Activated CD4-positive, alpha-beta T cell treated with anti-CD3 and anti-CD28 coated beads, Interleukin-2, Interleukin-4, amounts not matched to agents 100 ng/mL and 50 ng/mL, durations not matched to agents 16 hours and 8 hours (primary cell): ENCODE measurements around the gene ELOA.
"Not testable (repeated sequence)": the region's sequence is repeated elsewhere in the genome, so short reads cannot be mapped to it uniquely, and the experiment has no call there.

ENCODE experiments used
- DNase-seq: peaks from one replicate; pipeline ENCODE4 v3.0.0-alpha.2; 2020; ENCODE audit warnings: low spot score

The ELOA gene

GRCh38 chr1:23783141-23783540 is 39.9 kb downstream of the ELOA start:
- DNase-seq: not testable (repeated sequence)

- no peak for DNase-seq
Measured at GRCh38 chr1:23784846-23785245, 41.6 kb downstream of the ELOA start.

- no peak for DNase-seq
Measured at GRCh38 chr1:23787701-23788100, 44.4 kb downstream of the ELOA start.

GRCh38 chr1:23788695-23789094 is 45.4 kb downstream of the ELOA start:
- no peak for DNase-seq

GRCh38 chr1:23790696-23791515 is 47.6 kb downstream of the ELOA start, which contains the start of gene LYPLA2:
Gene LYPLA2 (plus strand): TSS chr1:23791145. CDS start chr1:23792683, 1,538 bp downstream.
- DNase-seq: peak; percentile 92

- DNase-seq: no peak
Measured at GRCh38 chr1:23791516-23792047, 48.3 kb downstream of the ELOA start.

GRCh38 chr1:23792151-23792945 is 49.1 kb downstream of the ELOA start:
- no peak for DNase-seq

GRCh38 chr1:23793018-23793781 is 49.9 kb downstream of the ELOA start:
- DNase-seq: no peak

- DNase-seq: no peak
Measured at GRCh38 chr1:23793861-23794731, 50.8 kb downstream of the ELOA start.

GRCh38 chr1:23794732-23795182 is 51.5 kb downstream of the ELOA start:
- DNase-seq: not testable (repeated sequence)

GRCh38 chr1:23795676-23796465 is 52.6 kb downstream of the ELOA start:
- DNase-seq: no peak

GRCh38 chr1:23796466-23797271 is 53.4 kb downstream of the ELOA start:
- DNase-seq: no peak

- no peak for DNase-seq
Measured at GRCh38 chr1:23797478-23798448, 54.5 kb downstream of the ELOA start.

- no peak for DNase-seq
Measured at GRCh38 chr1:23798662-23799142, 55.4 kb downstream of the ELOA start.

GRCh38 chr1:23799255-23799569 is 55.9 kb downstream of the ELOA start:
- no peak for DNase-seq

- DNase-seq: peak; percentile 66
Measured at GRCh38 chr1:23799570-23800399, 56.5 kb downstream of the ELOA start.
